ENCODE results near the gene FIZ1. TPM values are rescaled to one million over a fixed set of nuclear protein-coding genes. Genes with fewer than 3 reads are reported as not detected.
A peak's percentile ranks its signal among the peaks of the same experiment; 100 is the strongest.

The FIZ1 gene
- total RNA-seq = 2.2 TPM

GRCh38 chr19:55599468-55599841 is at the start of gene FIZ1:
FIZ1 (minus strand) TSS chr19:55599517; CDS start chr19:55597865, 1,652 bp downstream.
- H3K4me1 ChIP-seq (ENCODE audit: insufficient read depth, low read length) = peaks cover 21% of the 10 kb centered on the region
- no peaks in the 10 kb centered on the region for H3K27me3 ChIP-seq (ENCODE audit: insufficient read depth, low read length)
- no peaks in the 10 kb centered on the region for H3K9me3 ChIP-seq (ENCODE audit: low read depth, low read length)
- H3K4me3 ChIP-seq (ENCODE audit: low read length) = peak within 1 kb of the TSS; percentile 94

- Histone ChIP-seq H3K27me3 (ENCODE audit: insufficient read depth, low read length) (no peaks in the 10 kb centered on the region), H3K4me3 (ENCODE audit: low read length) (peak overlapping the region; percentile 52), H3K4me1 (ENCODE audit: insufficient read depth, low read length) (peaks cover 43% of the 10 kb centered on the region), H3K9me3 (ENCODE audit: low read depth, low read length) (no peaks in the 10 kb centered on the region)
These were observed 49.4 kb upstream of the FIZ1 start for GRCh38 chr19:55648585-55649267.

GRCh38 chr19:55647732-55648584 is 48.6 kb upstream of the FIZ1 start, which contains the start of gene CCDC106:
CCDC106 (plus strand) TSS chr19:55648212; CDS start chr19:55649047, 835 bp downstream.
- Histone ChIP-seq H3K9me3 (ENCODE audit: low read depth, low read length) (no peaks in the 10 kb centered on the region), H3K4me3 (ENCODE audit: low read length) (peak within 1 kb of the TSS; percentile 52), H3K4me1 (ENCODE audit: insufficient read depth, low read length) (peaks cover 42% of the 10 kb centered on the region), H3K27me3 (ENCODE audit: insufficient read depth, low read length) (no peaks in the 10 kb centered on the region)

- Histone ChIP-seq H3K4me3 (ENCODE audit: low read length) (peak overlapping the region; percentile 52), H3K4me1 (ENCODE audit: insufficient read depth, low read length) (peaks cover 51% of the 10 kb centered on the region), H3K9me3 (ENCODE audit: low read depth, low read length) (no peaks in the 10 kb centered on the region), H3K27me3 (ENCODE audit: insufficient read depth, low read length) (no peaks in the 10 kb centered on the region)
These were observed 47.8 kb upstream of the FIZ1 start for GRCh38 chr19:55646889-55647731.

GRCh38 chr19:55645512-55645881 is 46.2 kb upstream of the FIZ1 start:
- no peaks in the 10 kb centered on the region for H3K27me3 ChIP-seq (ENCODE audit: insufficient read depth, low read length)
- H3K4me3 ChIP-seq (ENCODE audit: low read length) = no peak overlapping the region
- no peaks in the 10 kb centered on the region for H3K9me3 ChIP-seq (ENCODE audit: low read depth, low read length)
- peaks cover 59% of the 10 kb centered on the region for H3K4me1 ChIP-seq (ENCODE audit: insufficient read depth, low read length)

DNA sequence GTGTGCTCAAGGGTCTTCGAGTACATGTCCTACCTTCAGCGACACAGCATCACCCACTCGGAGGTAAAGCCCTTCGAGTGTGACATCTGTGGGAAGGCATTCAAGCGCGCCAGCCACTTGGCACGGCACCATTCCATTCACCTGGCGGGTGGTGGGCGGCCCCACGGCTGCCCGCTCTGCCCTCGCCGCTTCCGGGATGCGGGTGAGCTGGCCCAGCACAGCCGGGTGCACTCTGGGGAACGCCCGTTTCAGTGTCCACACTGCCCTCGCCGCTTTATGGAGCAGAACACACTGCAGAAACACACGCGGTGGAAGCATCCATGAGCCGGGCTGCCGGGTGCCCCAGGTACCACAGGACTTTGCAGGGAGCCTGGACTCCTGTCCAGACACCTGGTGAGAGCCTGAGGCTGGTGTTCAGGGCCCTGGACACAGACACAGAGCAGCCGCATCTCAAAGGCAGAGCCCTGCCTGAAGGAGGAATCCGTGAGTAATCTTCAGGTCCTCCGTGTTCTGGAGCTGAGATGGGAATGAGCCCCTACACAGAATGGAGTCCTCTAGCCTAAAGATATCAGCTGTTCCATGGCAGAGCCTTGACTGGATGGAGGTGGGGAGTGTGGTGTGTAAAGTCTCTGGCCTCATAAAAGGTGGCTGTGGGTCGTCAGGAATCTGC is 45.7 kb upstream of the FIZ1 start:
- Histone ChIP-seq H3K4me3 (ENCODE audit: low read length) (no peak overlapping the region), H3K27me3 (ENCODE audit: insufficient read depth, low read length) (no peaks in the 10 kb centered on the region), H3K4me1 (ENCODE audit: insufficient read depth, low read length) (peaks cover 64% of the 10 kb centered on the region), H3K9me3 (ENCODE audit: low read depth, low read length) (no peaks in the 10 kb centered on the region)

GRCh38 chr19:55644191-55644833 is 45.0 kb upstream of the FIZ1 start:
- Histone ChIP-seq H3K27me3 (ENCODE audit: insufficient read depth, low read length) (no peaks in the 10 kb centered on the region), H3K4me1 (ENCODE audit: insufficient read depth, low read length) (peaks cover 69% of the 10 kb centered on the region), H3K9me3 (ENCODE audit: low read depth, low read length) (no peaks in the 10 kb centered on the region), H3K4me3 (ENCODE audit: low read length) (peak overlapping the region; percentile 54)

- Histone ChIP-seq H3K4me1 (ENCODE audit: insufficient read depth, low read length) (peaks cover 65% of the 10 kb centered on the region), H3K4me3 (ENCODE audit: low read length) (peak overlapping the region; percentile 54), H3K27me3 (ENCODE audit: insufficient read depth, low read length) (no peaks in the 10 kb centered on the region)
These were observed 44.5 kb upstream of the FIZ1 start for GRCh38 chr19:55643887-55644176.

GRCh38 chr19:55643003-55643886 is 43.9 kb upstream of the FIZ1 start, which contains the start of gene ZNF581:
ZNF581 (plus strand) TSS chr19:55643649; CDS start chr19:55644572, 923 bp downstream.
- no peaks in the 10 kb centered on the region for H3K27me3 ChIP-seq (ENCODE audit: insufficient read depth, low read length)
- peaks cover 64% of the 10 kb centered on the region for H3K4me1 ChIP-seq (ENCODE audit: insufficient read depth, low read length)
- H3K9me3 ChIP-seq (ENCODE audit: low read depth, low read length) = no peaks in the 10 kb centered on the region
- peak within 1 kb of the TSS; percentile 54 for H3K4me3 ChIP-seq (ENCODE audit: low read length)

More at GRCh38 chr19:55643887-55644176, 44.5 kb upstream of the FIZ1 start:
- H3K9me3 ChIP-seq (ENCODE audit: low read depth, low read length) = no peaks in the 10 kb centered on the region

GRCh38 chr19:55642153-55643002 is 43.1 kb upstream of the FIZ1 start:
- peak overlapping the region; percentile 54 for H3K4me3 ChIP-seq (ENCODE audit: low read length)
- H3K27me3 ChIP-seq (ENCODE audit: insufficient read depth, low read length) = no peaks in the 10 kb centered on the region
- no peaks in the 10 kb centered on the region for H3K9me3 ChIP-seq (ENCODE audit: low read depth, low read length)
- peaks cover 62% of the 10 kb centered on the region for H3K4me1 ChIP-seq (ENCODE audit: insufficient read depth, low read length)

- Histone ChIP-seq H3K4me1 (ENCODE audit: insufficient read depth, low read length) (peaks cover 63% of the 10 kb centered on the region), H3K4me3 (ENCODE audit: low read length) (peak overlapping the region; percentile 54)
These were observed 42.3 kb upstream of the FIZ1 start for GRCh38 chr19:55641426-55642152.

More at GRCh38 chr19:55641426-55642152, 42.3 kb upstream of the FIZ1 start:
- Histone ChIP-seq H3K9me3 (ENCODE audit: low read depth, low read length) (no peaks in the 10 kb centered on the region), H3K27me3 (ENCODE audit: insufficient read depth, low read length) (no peaks in the 10 kb centered on the region)

Measured in mononuclear cell (primary cell).